Endothelial cell of umbilical vein (primary cell): ENCODE data around the gene IL31RA. TPM values are rescaled to one million over a fixed set of nuclear protein-coding genes. Genes with fewer than 3 reads are reported as not detected.
A peak's percentile ranks its signal among the peaks of the same experiment; 100 is the strongest.

Experiments
- BruUV-seq: library from RNA; stranded (reverse); fragments of 400-500 nt; replicated peaks from 2 replicates; lab custom pipeline; 2021; lab: Mats Ljungman, UMichigan
- CTCF ChIA-PET: fragments of 300-600, 350-600 bp; sonication (Branson Sonifier 250); formaldehyde crosslinking; loops from one replicate; lab custom pipeline; 2021; ENCODE audit warnings: antibody characterized with exemption, inconsistent platforms; lab: Charles Lee
- POLR2A ChIA-PET: fragments of 300-600, 350-600 bp; sonication (Branson Sonifier 250); formaldehyde crosslinking; loops from one replicate; lab custom pipeline; 2021; ENCODE audit warnings: antibody characterized with exemption, inconsistent platforms; lab: Charles Lee
- DNase-seq: peaks from one replicate; pipeline ENCODE4 v3.0.0-alpha.2; 2011; ENCODE audit warnings: low read depth, low spot score
- FAIRE-seq: peaks from 2 replicates; lab custom pipeline; 2011; peaks lifted over from hg19 to GRCh38; lab: Jason Lieb, UNC
- H2AFZ ChIP-seq: 2 replicates; pipeline ENCODE4 v1.6.0; 2012; ENCODE audit warnings: low read depth, low read length, control low read depth, inconsistent platforms
- H3K27ac ChIP-seq: 2 replicates; pipeline ENCODE4 v1.5.1; 2011; ENCODE audit warnings: low read depth, mild to moderate bottlenecking, control low read depth, low read length, moderate library complexity; ENCODE audit not compliant: insufficient read depth
- H3K27me3 ChIP-seq, 2 experiments: 2 replicates each; pipeline versions ENCODE4 v1.6.0 to v1.6.1; 2011; ENCODE audit warnings: low read length in 2 of 2, mixed read lengths in 1 of 2; ENCODE audit not compliant: control insufficient read depth in 2 of 2, insufficient read depth in 2 of 2
- H3K36me3 ChIP-seq, 2 experiments: 2 replicates in 1 of 2; 3 replicates in 1 of 2; pipeline ENCODE4 v1.5.1; 2011; ENCODE audit warnings: low read length in 2 of 2, mild to moderate bottlenecking in 1 of 2, moderate library complexity in 1 of 2; ENCODE audit not compliant: control insufficient read depth in 2 of 2, insufficient read depth in 2 of 2; ENCODE audit errors: extremely low read depth in 1 of 2
- H3K4me1 ChIP-seq: 3 replicates; pipeline ENCODE4 v1.5.1; 2011; ENCODE audit warnings: mild to moderate bottlenecking, low read length; ENCODE audit not compliant: control insufficient read depth, insufficient read depth; ENCODE audit errors: extremely low read depth
- H3K4me2 ChIP-seq: 2 replicates; pipeline ENCODE4 v1.6.1; 2011; ENCODE audit warnings: low read length, control low read depth, mixed read lengths; ENCODE audit not compliant: insufficient read depth
- H3K4me3 ChIP-seq, 3 experiments: fragments of 200-600 bp in 1 of 3; sonication (generic), shearing (Covaris generic) in 1 of 3; replicated peaks in 1 of 3; 2 replicates each; pipeline ENCODE4 v1.5.1; 2011 to 2016; ENCODE audit warnings: control low read depth in 3 of 3, low read length in 3 of 3, mild to moderate bottlenecking in 2 of 3, inconsistent platforms in 1 of 3, low read depth in 1 of 3, moderate library complexity in 1 of 3; ENCODE audit not compliant: insufficient read depth in 1 of 3
- H3K79me2 ChIP-seq: 2 replicates; pipeline ENCODE4 v1.6.0; 2012; ENCODE audit warnings: low read length, inconsistent platforms; ENCODE audit not compliant: control insufficient read depth, insufficient read depth
- H3K9ac ChIP-seq: replicated peaks from 2 replicates; pipeline ENCODE3; 2011; ENCODE audit warnings: low read length, control low read depth; ENCODE audit not compliant: insufficient read depth; ENCODE audit errors: extremely low read depth
- H3K9me1 ChIP-seq: replicated peaks from 3 replicates; pipeline ENCODE4 v1.6.0; 2011; ENCODE audit warnings: mild to moderate bottlenecking, low read length; ENCODE audit not compliant: control insufficient read depth, insufficient read depth; ENCODE audit errors: extremely low read depth
- H3K9me3 ChIP-seq: replicated peaks from 2 replicates; pipeline ENCODE4 v1.5.1; 2012; ENCODE audit warnings: low read length, inconsistent platforms; ENCODE audit not compliant: control insufficient read depth, insufficient read depth
- H4K20me1 ChIP-seq: replicated peaks from 2 replicates; pipeline ENCODE3; 2011; ENCODE audit warnings: mild to moderate bottlenecking, low read length; ENCODE audit not compliant: control insufficient read depth, insufficient read depth; ENCODE audit errors: extremely low read depth
- EZH2 ChIP-seq: IDR thresholded peaks from 2 replicates; pipeline ENCODE4 v1.6.1; 2012; ENCODE audit warnings: borderline replicate concordance, low read depth, mild to moderate bottlenecking, moderate library complexity, low read length, inconsistent platforms; ENCODE audit not compliant: severe bottlenecking
- FOS ChIP-seq: IDR thresholded peaks from 2 replicates; pipeline ENCODE4 v1.6.1; 2011; ENCODE audit warnings: mild to moderate bottlenecking, low read length, moderate library complexity, borderline replicate concordance; ENCODE audit not compliant: insufficient read depth
- GATA2 ChIP-seq: IDR thresholded peaks from 2 replicates; pipeline ENCODE4 v1.7.0; 2011; ENCODE audit warnings: low read depth, mild to moderate bottlenecking, moderate library complexity, mixed read lengths, low read length; ENCODE audit not compliant: insufficient read length, insufficient read depth
- JUN ChIP-seq: IDR thresholded peaks from 2 replicates; pipeline ENCODE4 v1.6.1; 2011; ENCODE audit warnings: borderline replicate concordance, low read depth; ENCODE audit not compliant: insufficient read length, insufficient read depth
- MYC ChIP-seq: IDR thresholded peaks from one replicate; pipeline ENCODE4 v1.6.1; 2011; ENCODE audit warnings: mild to moderate bottlenecking, low read depth, low read length
- POLR2A ChIP-seq: IDR thresholded peaks from 2 replicates; pipeline ENCODE4 v1.6.1; 2012; ENCODE audit warnings: low read depth, mild to moderate bottlenecking, control low read depth, low read length
- POLR2AphosphoS5 ChIP-seq: IDR thresholded peaks from 2 replicates; pipeline ENCODE4 v1.6.1; 2012; ENCODE audit warnings: low read depth, mild to moderate bottlenecking, control low read depth, low read length, moderate library complexity; ENCODE audit not compliant: insufficient read depth
- dilution Hi-C: fragments of 300-500 bp; cut with MboI; formaldehyde crosslinking; loops from one replicate; pipeline ENCODE4 v1.15.0; 2019; ENCODE audit warnings: low sequenced_read_pairs; ENCODE audit not compliant: extremely low pct_ligation_motif_present
- intact Hi-C: fragments of 100-400 bp; cut with micrococcal nuclease; formaldehyde crosslinking; loops from one replicate; pipeline ENCODE4 v1.10.0; 2022
- polyA plus RNA-seq, 4 experiments: library from polyadenylated mRNA; depleted of rRNA in 3 of 4; stranded (reverse) in 3 of 4; unstranded in 1 of 4; fragments of >200 nt; gene quantifications; 2 replicates each; pipeline versions ENCODE4 v1.2.1 to v1.2.3, GENCODE V29; 2011 to 2012; ENCODE audit warnings: missing spikeins in 1 of 4
- total RNA-seq: library from RNA; stranded (reverse); gene quantifications from 2 replicates; pipeline ENCODE4 v1.2.3, GENCODE V29; 2021
- TF ChIP-seq, protein P1 (sequence below): IDR thresholded peaks from 2 replicates; pipeline ENCODE4 v1.6.1; 2011; ENCODE audit not compliant: insufficient read depth, insufficient read length
- TF ChIP-seq, protein P2 (sequence below), 2 donors: IDR thresholded peaks; 1 replicate in 1 of 2; 2 replicates in 1 of 2; pipeline ENCODE4 v1.5.1; 2011; ENCODE audit warnings: low read length in 2 of 2, mild to moderate bottlenecking in 2 of 2, moderate library complexity in 2 of 2, control low read depth in 1 of 2, inconsistent platforms in 1 of 2, low read depth in 1 of 2; ENCODE audit not compliant: insufficient read depth in 1 of 2; ENCODE audit errors: extremely low read depth in 1 of 2

The IL31RA gene
- total and polyA plus RNA-seq, 2 donors (not counting 3 experiments of a cell fraction or from before 2014, with no cell fraction given) = 0.14 to 0.75 TPM

DNA sequence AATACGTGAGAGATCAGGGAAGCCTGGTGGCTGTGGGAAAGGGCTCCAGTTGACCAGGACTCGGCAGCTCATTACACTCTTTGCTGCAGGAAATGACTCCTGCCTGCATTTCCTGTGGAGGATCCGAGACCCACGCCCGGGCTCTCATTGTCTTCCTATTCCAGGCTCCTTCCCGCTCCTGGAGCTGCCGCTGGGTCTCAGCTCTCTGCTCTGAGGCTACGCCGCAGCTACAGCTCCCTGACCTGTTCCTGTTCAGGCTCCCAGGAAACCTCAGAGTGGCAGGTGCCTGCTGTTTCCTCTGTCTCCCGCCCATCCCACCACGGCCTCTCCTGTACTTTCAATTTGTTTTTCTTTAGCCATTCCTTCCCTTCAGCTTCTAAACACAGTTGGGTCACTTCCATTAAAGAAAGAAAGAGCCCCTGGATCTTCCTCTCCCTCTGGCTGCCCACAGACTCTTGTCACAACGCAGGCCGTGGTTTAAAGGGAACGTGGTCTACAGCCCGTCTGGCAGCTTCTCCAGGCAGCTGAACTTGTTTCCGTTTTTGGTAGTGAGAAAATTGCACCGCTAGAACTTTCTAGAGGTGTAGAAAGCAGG is 72.1 kb downstream of the IL31RA start:
- Histone ChIP-seq H3K9me1 (no peaks in the 10 kb centered on the region), H3K4me2 (peak overlapping the region; percentile 42), H3K4me3 (peak overlapping the region in 2 of 3 experiments; percentile 10 to 26), H3K79me2 (no peaks in the 10 kb centered on the region), H4K20me1 (no peaks in the 10 kb centered on the region), H2AFZ (peak overlapping the region; percentile 2), H3K27me3 (no peaks in the 10 kb centered on the region), H3K4me1 (peaks cover 38% of the 10 kb centered on the region), H3K9ac (peak overlapping the region; percentile 78), H3K27ac (peak overlapping the region; percentile 89), H3K36me3 (no peaks in the 10 kb centered on the region), H3K9me3 (no peaks in the 10 kb centered on the region)
- ChIA-PET CTCF (interaction anchor here (0.9 to 2.2 kb wide), 9 partner anchors 9 to 587 kb away, joined by 3 to 14 read pairs (median 5); no protein-coding TSS in a partner anchor), POLR2A (interaction anchor here (0.6 to 1.2 kb wide), 2 partner anchors 55 to 346 kb away, joined by 4 to 8 read pairs; no protein-coding TSS in a partner anchor)
- DNase-seq = peak; percentile 87
- TF ChIP-seq POLR2AphosphoS5 = peak; percentile 88
- TF ChIP-seq, protein P1, sequence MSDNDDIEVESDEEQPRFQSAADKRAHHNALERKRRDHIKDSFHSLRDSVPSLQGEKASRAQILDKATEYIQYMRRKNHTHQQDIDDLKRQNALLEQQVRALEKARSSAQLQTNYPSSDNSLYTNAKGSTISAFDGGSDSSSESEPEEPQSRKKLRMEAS = no peak
- TF ChIP-seq JUN = peak; percentile 62
- no peak for TF ChIP-seq GATA2
- no peak for TF ChIP-seq MYC
- peak; percentile 81 for TF ChIP-seq POLR2A
- TF ChIP-seq FOS = peak; percentile 47
- TF ChIP-seq, protein P2, sequence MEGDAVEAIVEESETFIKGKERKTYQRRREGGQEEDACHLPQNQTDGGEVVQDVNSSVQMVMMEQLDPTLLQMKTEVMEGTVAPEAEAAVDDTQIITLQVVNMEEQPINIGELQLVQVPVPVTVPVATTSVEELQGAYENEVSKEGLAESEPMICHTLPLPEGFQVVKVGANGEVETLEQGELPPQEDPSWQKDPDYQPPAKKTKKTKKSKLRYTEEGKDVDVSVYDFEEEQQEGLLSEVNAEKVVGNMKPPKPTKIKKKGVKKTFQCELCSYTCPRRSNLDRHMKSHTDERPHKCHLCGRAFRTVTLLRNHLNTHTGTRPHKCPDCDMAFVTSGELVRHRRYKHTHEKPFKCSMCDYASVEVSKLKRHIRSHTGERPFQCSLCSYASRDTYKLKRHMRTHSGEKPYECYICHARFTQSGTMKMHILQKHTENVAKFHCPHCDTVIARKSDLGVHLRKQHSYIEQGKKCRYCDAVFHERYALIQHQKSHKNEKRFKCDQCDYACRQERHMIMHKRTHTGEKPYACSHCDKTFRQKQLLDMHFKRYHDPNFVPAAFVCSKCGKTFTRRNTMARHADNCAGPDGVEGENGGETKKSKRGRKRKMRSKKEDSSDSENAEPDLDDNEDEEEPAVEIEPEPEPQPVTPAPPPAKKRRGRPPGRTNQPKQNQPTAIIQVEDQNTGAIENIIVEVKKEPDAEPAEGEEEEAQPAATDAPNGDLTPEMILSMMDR (IDR thresholded peaks at IDR 0.05; ENCODE audit: extremely low read depth in 1 of 2, insufficient read depth in 1 of 2, low read depth in 1 of 2, low read length in 2 of 2) = no peak
- no peak for TF ChIP-seq EZH2
- peak; percentile 95 for FAIRE-seq
- TSS peak; percentile 90 for BruUV-seq
- dilution Hi-C loops = no loop called here
- intact Hi-C loops = loop anchor here (1.0 to 10.0 kb wide), 7 partner anchors 54 to 751 kb away; partner anchors contain the start of genes CDC20B, PLPP1 and SLC38A9
